ENCODE results near the gene ERBB3.

Gene ERBB3

GRCh38 chr12:56037161-56037560 is 42.8 kb upstream of the ERBB3 start:
- H2AFZ ChIP-seq (ENCODE audit: low read depth, low read length, severe bottlenecking): no peak overlapping the region
- no peak overlapping the region for H3K4me2 ChIP-seq (ENCODE audit: low read depth, low read length, poor library complexity, severe bottlenecking)
- H3K27ac ChIP-seq (ENCODE audit: low read depth, low read length): no peak overlapping the region
- H3K27me3 ChIP-seq (ENCODE audit: low read length): no peaks in the 10 kb centered on the region
- H3K9ac ChIP-seq (ENCODE audit: low read length): no peak overlapping the region
- no peaks in the 10 kb centered on the region for H3F3A ChIP-seq (ENCODE audit: insufficient read depth)
- H4K20me1 ChIP-seq (ENCODE audit: low read depth, low read length): no peaks in the 10 kb centered on the region
- H3K36me3 ChIP-seq (ENCODE audit: low read length): no peaks in the 10 kb centered on the region
- H3K4me3 ChIP-seq (ENCODE audit: insufficient read depth, low read length, poor library complexity, severe bottlenecking): no peak overlapping the region
- H3K9me3 ChIP-seq (ENCODE audit: insufficient read depth, low read length): no peaks in the 10 kb centered on the region
- H3K79me2 ChIP-seq (ENCODE audit: insufficient read depth, low read length): peaks cover 4% of the 10 kb centered on the region
- TF ChIP-seq EZH2phosphoT487 (conservative IDR thresholded peaks at IDR 0.05; ENCODE audit: low read length) (no peak), CTCF (IDR thresholded peaks at IDR 0.05; ENCODE audit: insufficient read depth, low read length, poor library complexity, severe bottlenecking) (no peak)
- H3K9me2 ChIP-seq (replicated peaks; ENCODE audit: insufficient read depth, low read length): no peaks in the 10 kb centered on the region

- TF ChIP-seq EZH2phosphoT487 (conservative IDR thresholded peaks at IDR 0.05; ENCODE audit: low read length) (no peak), CTCF (IDR thresholded peaks at IDR 0.05; ENCODE audit: insufficient read depth, low read length, poor library complexity, severe bottlenecking) (no peak)
- Histone ChIP-seq H2AFZ (ENCODE audit: low read depth, low read length, severe bottlenecking) (no peak overlapping the region), H3K27ac (ENCODE audit: low read depth, low read length) (no peak overlapping the region), H3K9ac (ENCODE audit: low read length) (no peak overlapping the region), H3K4me2 (ENCODE audit: low read depth, low read length, poor library complexity, severe bottlenecking) (no peak overlapping the region), H3F3A (ENCODE audit: insufficient read depth) (peaks cover 6% of the 10 kb centered on the region), H3K9me2 (replicated peaks; ENCODE audit: insufficient read depth, low read length) (no peaks in the 10 kb centered on the region), H3K4me3 (ENCODE audit: insufficient read depth, low read length, poor library complexity, severe bottlenecking) (no peak overlapping the region), H4K20me1 (ENCODE audit: low read depth, low read length) (0 out of 2 replicates have a peak, but pooled peaks cover 6% of the 10 kb centered on the region), H3K27me3 (ENCODE audit: low read length) (no peaks in the 10 kb centered on the region), H3K79me2 (ENCODE audit: insufficient read depth, low read length) (peaks cover 13% of the 10 kb centered on the region), H3K36me3 (ENCODE audit: low read length) (peaks cover 7% of the 10 kb centered on the region), H3K9me3 (ENCODE audit: insufficient read depth, low read length) (no peaks in the 10 kb centered on the region)
These were observed 41.8 kb upstream of the ERBB3 start for GRCh38 chr12:56038022-56038655.

GRCh38 chr12:56040151-56040550 is 39.8 kb upstream of the ERBB3 start:
- Histone ChIP-seq H3K4me3 (ENCODE audit: insufficient read depth, low read length, poor library complexity, severe bottlenecking) (no peak overlapping the region), H4K20me1 (ENCODE audit: low read depth, low read length) (0 out of 2 replicates have a peak, but pooled peaks cover 6% of the 10 kb centered on the region), H3F3A (ENCODE audit: insufficient read depth) (peaks cover 23% of the 10 kb centered on the region), H3K9me2 (replicated peaks; ENCODE audit: insufficient read depth, low read length) (no peaks in the 10 kb centered on the region), H3K9ac (ENCODE audit: low read length) (no peak overlapping the region), H2AFZ (ENCODE audit: low read depth, low read length, severe bottlenecking) (no peak overlapping the region), H3K36me3 (ENCODE audit: low read length) (peaks cover 15% of the 10 kb centered on the region), H3K27ac (ENCODE audit: low read depth, low read length) (no peak overlapping the region), H3K4me2 (ENCODE audit: low read depth, low read length, poor library complexity, severe bottlenecking) (no peak overlapping the region), H3K27me3 (ENCODE audit: low read length) (no peaks in the 10 kb centered on the region), H3K79me2 (ENCODE audit: insufficient read depth, low read length) (peaks cover 21% of the 10 kb centered on the region), H3K9me3 (ENCODE audit: insufficient read depth, low read length) (no peaks in the 10 kb centered on the region)
- TF ChIP-seq CTCF (IDR thresholded peaks at IDR 0.05; ENCODE audit: insufficient read depth, low read length, poor library complexity, severe bottlenecking): no peak
- no peak for TF ChIP-seq EZH2phosphoT487 (conservative IDR thresholded peaks at IDR 0.05; ENCODE audit: low read length)

Measured in SU-DHL-6 (cell line).